ENCODE results near the gene ZMIZ1.

Gene ZMIZ1

DNA sequence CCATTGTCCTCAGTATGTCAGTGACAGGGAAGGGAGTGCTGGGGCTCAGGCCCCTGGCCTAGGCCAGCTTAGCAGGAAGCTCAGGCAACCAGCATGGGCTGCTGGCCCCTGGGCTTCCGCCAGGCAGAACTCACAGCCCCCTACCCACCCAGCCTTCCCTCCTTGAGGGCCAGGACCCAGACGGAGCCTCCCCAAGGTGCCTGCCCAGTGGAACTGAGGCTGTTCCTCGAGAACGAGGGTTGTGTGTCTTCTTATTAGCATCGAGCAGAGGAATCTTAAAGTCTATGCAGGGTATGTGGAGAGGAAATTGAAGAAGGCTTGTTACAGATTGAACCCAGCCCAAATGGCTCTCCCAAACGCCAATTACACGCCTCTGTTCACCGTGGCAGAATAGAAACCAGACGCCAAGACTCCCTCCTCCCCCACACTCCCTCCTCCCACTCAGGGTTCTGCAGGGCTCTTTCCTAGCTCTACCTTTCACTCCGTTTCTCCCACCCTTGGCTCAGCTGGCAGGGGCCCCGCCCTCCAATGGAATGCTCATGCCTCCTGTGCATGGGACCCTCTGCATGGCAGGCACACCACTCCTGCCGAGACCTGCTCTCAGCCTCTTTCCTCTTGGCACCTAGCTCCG lies 134.4 kb downstream of the ZMIZ1 start:
- no peak for TF ChIP-seq Cebpa-rat (IDR thresholded peaks at IDR 0.05)
- peaks cover 98% of the 10 kb centered on the region for H4K20me1 ChIP-seq
- peaks cover 88% of the 10 kb centered on the region for H3K36me3 ChIP-seq
- peaks cover 80% of the 10 kb centered on the region for H3K4me1 ChIP-seq
- H3K9me3 ChIP-seq, result no peaks in the 10 kb centered on the region
- no peak overlapping the region for H3K4me3 ChIP-seq
- H3K9ac ChIP-seq, result peak overlapping the region; percentile 20; the same call in 1 of the 2 replicates
- peak overlapping the region; percentile 58 for H3K27ac ChIP-seq
- peak overlapping the region; percentile 72 for H3K4me2 ChIP-seq
- H3K27me3 ChIP-seq, result no peaks in the 10 kb centered on the region

- Histone ChIP-seq H3K4me3 (no peak overlapping the region), H3K9me3 (no peaks in the 10 kb centered on the region), H4K20me1 (peaks cover 98% of the 10 kb centered on the region), H3K4me1 (peaks cover 87% of the 10 kb centered on the region), H3K9ac (no peak overlapping the region), H3K27ac (no peak overlapping the region), H3K36me3 (peaks cover 91% of the 10 kb centered on the region), H3K4me2 (peak overlapping the region; percentile 72), H3K27me3 (no peaks in the 10 kb centered on the region)
- no peak for TF ChIP-seq Cebpa-rat (IDR thresholded peaks at IDR 0.05)
Measured at GRCh38 chr10:79203833-79204232, 135.1 kb downstream of the ZMIZ1 start.

DNA sequence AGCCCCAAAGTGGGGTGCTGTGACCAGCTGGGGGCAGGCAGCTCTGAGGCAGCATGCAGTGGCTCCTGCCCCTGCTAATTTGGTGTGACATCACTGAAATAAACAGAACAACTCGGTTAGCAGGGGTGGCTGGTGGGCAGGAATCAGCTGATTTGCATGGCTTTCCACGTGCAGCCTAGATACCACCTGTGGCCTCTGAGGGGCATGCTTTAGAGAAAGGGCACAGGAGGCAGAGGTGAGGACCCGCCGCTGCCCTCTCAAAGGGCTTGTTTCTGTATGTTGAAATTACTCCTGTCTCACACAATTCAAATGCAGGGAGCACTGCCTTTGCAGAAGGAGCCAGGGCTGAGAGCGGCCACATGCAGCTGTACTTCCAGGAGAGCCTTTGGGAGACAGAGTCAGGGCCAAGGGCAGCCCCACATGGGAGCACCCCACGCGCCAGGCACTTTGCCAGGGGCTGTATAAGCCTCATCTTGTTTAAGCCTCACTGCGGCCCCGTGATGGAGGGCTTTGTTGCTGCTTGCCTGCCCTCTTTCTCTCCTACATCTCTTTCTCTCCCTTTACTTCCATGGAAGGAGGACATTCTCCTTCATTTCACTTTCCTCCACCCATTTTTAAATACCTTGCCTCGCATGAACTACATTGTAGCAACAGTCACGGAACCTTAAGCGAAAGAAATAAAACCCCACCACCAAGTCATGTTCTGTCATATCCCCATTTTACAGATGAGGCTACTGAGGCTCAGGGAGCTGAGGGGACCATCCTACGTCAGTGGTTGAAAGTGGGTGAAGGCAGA lies 137.7 kb downstream of the ZMIZ1 start:
- no peak overlapping the region for H3K4me3 ChIP-seq
- peaks cover 98% of the 10 kb centered on the region for H4K20me1 ChIP-seq
- peak overlapping the region; percentile 43 for H3K4me2 ChIP-seq
- H3K27me3 ChIP-seq, result no peaks in the 10 kb centered on the region
- peaks cover 79% of the 10 kb centered on the region for H3K4me1 ChIP-seq
- H3K9me3 ChIP-seq, result no peaks in the 10 kb centered on the region
- TF ChIP-seq Cebpa-rat (IDR thresholded peaks at IDR 0.05), result no peak
- H3K36me3 ChIP-seq, result peaks cover 94% of the 10 kb centered on the region
- peak overlapping the region; percentile 38; the same call in 1 of the 2 replicates for H3K27ac ChIP-seq
- H3K9ac ChIP-seq, result 0 out of 2 replicates have a peak overlapping the region, but pooled peaks have one; percentile 34

DNA sequence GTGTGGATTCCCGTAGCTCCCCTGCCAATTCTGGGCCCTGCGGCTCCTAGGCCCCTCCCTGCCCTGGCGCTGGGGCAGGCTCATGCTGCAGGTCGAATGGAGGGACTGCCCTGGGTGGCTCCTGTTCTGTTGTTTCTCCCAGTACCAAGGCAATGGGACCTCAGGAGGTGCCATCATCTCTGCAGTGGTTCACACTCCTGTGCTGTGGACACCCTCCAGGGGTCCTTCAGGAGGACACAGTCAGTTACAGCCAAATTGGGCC lies 138.3 kb downstream of the ZMIZ1 start:
- no peak for TF ChIP-seq Cebpa-rat (IDR thresholded peaks at IDR 0.05)
- peaks cover 95% of the 10 kb centered on the region for H3K36me3 ChIP-seq
- no peak overlapping the region for H3K4me3 ChIP-seq

GRCh38 chr10:79207726-79208125 lies 139.0 kb downstream of the ZMIZ1 start:
- Histone ChIP-seq H3K4me2 (peak overlapping the region; percentile 43), H4K20me1 (peaks cover 98% of the 10 kb centered on the region), H3K27ac (0 out of 2 replicates have a peak overlapping the region, but pooled peaks have one; percentile 38), H3K9ac (no peak overlapping the region), H3K36me3 (peaks cover 96% of the 10 kb centered on the region), H3K27me3 (no peaks in the 10 kb centered on the region), H3K4me1 (peaks cover 67% of the 10 kb centered on the region), H3K9me3 (no peaks in the 10 kb centered on the region), H3K4me3 (no peak overlapping the region)
- no peak for TF ChIP-seq Cebpa-rat (IDR thresholded peaks at IDR 0.05)

More for the DNA sequence above, 138.3 kb downstream of the ZMIZ1 start:
- Histone ChIP-seq H3K27ac (0 out of 2 replicates have a peak overlapping the region, but pooled peaks have one; percentile 38), H3K27me3 (no peaks in the 10 kb centered on the region), H4K20me1 (peaks cover 98% of the 10 kb centered on the region), H3K9ac (no peak overlapping the region), H3K4me2 (peak overlapping the region; percentile 43), H3K9me3 (no peaks in the 10 kb centered on the region), H3K4me1 (peaks cover 74% of the 10 kb centered on the region)

DNA sequence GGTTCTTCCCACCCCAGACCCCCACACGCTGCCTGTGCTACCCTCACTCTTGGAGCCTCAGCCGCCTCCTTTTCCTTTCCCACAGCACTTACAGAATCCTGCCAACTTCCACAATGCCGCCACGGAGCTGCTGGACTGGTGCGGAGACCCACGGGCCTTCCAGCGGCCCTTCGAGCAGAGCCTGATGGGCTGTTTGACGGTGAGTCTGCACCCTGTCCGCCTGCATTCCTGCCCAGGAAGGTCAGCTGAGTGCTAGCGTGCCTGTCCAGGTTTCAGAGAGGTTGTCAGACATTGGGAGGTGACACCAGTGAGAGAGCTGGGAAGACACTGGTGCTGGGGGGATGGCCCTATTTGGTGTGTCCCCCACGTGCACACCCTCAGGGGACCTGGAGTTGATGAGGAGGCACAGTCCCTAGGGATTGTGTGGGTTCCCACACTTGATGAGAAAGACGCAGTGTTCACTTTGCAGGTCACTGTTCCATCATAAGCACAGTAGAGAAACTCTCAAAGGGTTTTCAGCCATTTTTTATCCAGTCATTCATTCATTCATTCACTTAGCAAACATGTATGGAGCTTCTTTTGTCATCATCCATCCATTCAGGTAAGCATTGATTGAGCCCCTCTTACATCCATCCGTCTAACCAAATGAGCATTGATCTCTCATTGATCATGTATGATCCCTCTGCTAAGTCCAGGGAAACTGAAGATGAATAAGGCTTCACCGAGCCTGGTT lies 139.7 kb downstream of the ZMIZ1 start:
- Histone ChIP-seq H3K36me3 (peaks cover 96% of the 10 kb centered on the region), H3K27me3 (no peaks in the 10 kb centered on the region), H3K4me3 (no peak overlapping the region), H3K9me3 (no peaks in the 10 kb centered on the region), H4K20me1 (peaks cover 98% of the 10 kb centered on the region), H3K4me2 (peak overlapping the region; percentile 62), H3K4me1 (peaks cover 60% of the 10 kb centered on the region), H3K27ac (no peak overlapping the region), H3K9ac (peak overlapping the region; percentile 50; the same call in 1 of the 2 replicates)
- TF ChIP-seq Cebpa-rat (IDR thresholded peaks at IDR 0.05), result no peak

DNA sequence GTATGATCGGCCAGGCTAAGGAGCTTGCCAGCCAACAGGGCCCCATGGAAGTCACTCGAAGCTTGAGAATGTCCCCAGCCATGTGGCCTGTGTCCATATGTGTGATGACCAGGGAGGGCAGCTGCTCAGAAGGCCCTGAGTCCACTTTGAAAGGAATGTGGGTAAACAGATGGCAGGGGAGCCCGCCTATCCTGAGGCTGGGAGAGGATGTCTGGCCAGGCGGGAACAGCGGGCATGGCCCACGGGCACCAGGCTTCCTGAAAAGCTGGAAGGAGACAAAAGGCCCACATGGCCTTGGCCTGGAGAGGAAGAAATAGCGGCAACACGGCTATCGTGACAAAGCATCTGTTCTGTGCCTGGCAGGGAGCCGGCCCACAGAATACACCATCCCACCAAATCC lies 140.6 kb downstream of the ZMIZ1 start:
- H3K27ac ChIP-seq, result no peak overlapping the region
- no peaks in the 10 kb centered on the region for H3K27me3 ChIP-seq
- peaks cover 97% of the 10 kb centered on the region for H3K36me3 ChIP-seq
- H3K4me1 ChIP-seq, result peaks cover 51% of the 10 kb centered on the region
- no peak for TF ChIP-seq Cebpa-rat (IDR thresholded peaks at IDR 0.05)
- no peak overlapping the region for H3K4me2 ChIP-seq
- no peaks in the 10 kb centered on the region for H3K9me3 ChIP-seq
- H3K9ac ChIP-seq, result no peak overlapping the region
- no peak overlapping the region for H3K4me3 ChIP-seq
- H4K20me1 ChIP-seq, result peaks cover 98% of the 10 kb centered on the region

- Histone ChIP-seq H3K4me2 (no peak overlapping the region), H4K20me1 (peaks cover 98% of the 10 kb centered on the region), H3K36me3 (peaks cover 97% of the 10 kb centered on the region), H3K4me3 (no peak overlapping the region), H3K27me3 (no peaks in the 10 kb centered on the region), H3K4me1 (peaks cover 46% of the 10 kb centered on the region), H3K9me3 (no peaks in the 10 kb centered on the region), H3K27ac (no peak overlapping the region), H3K9ac (no peak overlapping the region)
- TF ChIP-seq Cebpa-rat (IDR thresholded peaks at IDR 0.05), result no peak
Measured at GRCh38 chr10:79209831-79210230, 141.1 kb downstream of the ZMIZ1 start.

DNA sequence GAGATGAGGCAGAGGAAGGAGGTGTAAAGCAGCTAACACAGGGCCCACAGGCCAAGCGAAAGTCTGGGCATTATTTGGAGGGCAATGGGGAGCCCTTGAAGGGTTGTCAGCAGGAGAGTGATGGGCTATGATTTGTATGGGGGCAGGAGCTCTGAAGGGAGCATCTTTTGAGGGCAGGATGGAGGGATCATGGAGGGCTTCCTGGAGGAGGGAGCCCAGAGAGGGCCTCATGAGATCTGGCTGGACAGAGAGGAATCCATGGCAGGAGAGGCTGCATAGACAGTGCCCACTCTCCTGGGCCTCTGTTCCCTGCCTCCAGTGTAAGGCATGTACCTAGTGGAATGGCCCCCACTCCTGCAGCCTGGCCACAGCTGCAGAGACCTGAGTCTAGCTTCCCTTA lies 141.9 kb downstream of the ZMIZ1 start:
- Histone ChIP-seq H3K27me3 (no peaks in the 10 kb centered on the region), H3K36me3 (peaks cover 97% of the 10 kb centered on the region), H3K4me2 (no peak overlapping the region), H3K4me3 (no peak overlapping the region), H3K4me1 (peaks cover 38% of the 10 kb centered on the region), H3K27ac (0 out of 2 replicates have a peak overlapping the region, but pooled peaks have one; percentile 22), H4K20me1 (peaks cover 98% of the 10 kb centered on the region), H3K9ac (no peak overlapping the region), H3K9me3 (no peaks in the 10 kb centered on the region)
- TF ChIP-seq Cebpa-rat (IDR thresholded peaks at IDR 0.05), result no peak

GRCh38 chr10:79211616-79212015 lies 142.8 kb downstream of the ZMIZ1 start:
- Histone ChIP-seq H3K9me3 (no peaks in the 10 kb centered on the region), H3K4me1 (peaks cover 28% of the 10 kb centered on the region), H3K4me3 (no peak overlapping the region), H3K27me3 (no peaks in the 10 kb centered on the region), H3K4me2 (no peak overlapping the region), H3K27ac (no peak overlapping the region), H4K20me1 (peaks cover 98% of the 10 kb centered on the region), H3K36me3 (peaks cover 97% of the 10 kb centered on the region), H3K9ac (no peak overlapping the region)
- no peak for TF ChIP-seq Cebpa-rat (IDR thresholded peaks at IDR 0.05)

Measured in BLaER1 (cell line).